Stimulated activated CD4-positive, alpha-beta T cell treated with anti-CD3 and anti-CD28 coated beads, Interleukin-1b, Interleukin-23, amount 100 ng/mL, for 4 hours (primary cell): ENCODE measurements around the gene DLEC1.

Experiments
- DNase-seq, 2 donors: peaks; one replicate each; pipeline ENCODE4 v3.0.0-alpha.2; 2020; ENCODE audit warnings: low read depth in 2 of 2

The DLEC1 gene

DNA sequence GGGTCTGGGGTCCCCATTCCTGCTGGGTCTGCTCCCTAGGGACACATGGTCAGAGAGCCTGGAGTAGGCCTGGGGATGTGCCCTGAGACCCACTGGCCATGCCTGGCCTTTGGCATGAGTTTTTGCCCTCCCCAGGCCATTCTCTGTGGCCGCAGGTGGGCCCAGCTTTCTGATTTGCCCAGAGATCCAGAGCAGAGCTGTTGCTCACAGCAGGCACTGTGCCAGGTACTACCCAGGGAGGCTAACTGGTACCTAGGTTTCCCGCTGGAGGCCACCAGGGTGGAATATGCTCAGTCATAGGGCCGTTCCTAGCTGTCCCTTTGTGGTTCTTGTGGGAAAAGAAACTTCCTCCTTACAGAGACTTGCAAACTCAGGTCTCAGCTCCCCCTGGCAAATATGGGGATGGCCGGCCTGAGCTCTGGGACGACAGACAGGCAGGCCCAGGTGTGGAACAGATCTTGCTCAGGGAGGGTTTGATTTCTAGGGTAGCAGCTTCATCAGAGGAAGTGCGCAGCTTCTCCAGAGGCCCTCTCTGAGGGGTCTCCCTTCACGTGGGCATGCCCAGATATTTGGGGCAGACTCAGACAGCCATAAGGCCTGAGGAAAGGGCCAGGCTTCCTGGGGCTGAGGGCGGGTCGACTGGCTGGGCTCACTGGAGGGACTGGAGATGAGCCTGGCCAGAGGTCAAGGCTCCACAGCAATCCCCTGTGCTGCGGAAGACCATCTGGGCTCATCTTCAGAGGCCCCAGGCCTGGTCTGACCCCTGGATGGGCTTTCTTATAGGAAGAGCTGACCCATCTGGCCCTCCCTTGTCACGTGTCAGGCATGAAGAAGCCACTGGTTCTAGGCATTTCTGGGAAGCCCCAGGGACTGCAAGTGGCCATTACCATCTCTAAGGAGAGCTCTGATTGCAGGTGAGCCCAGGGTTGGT is 69.9 kb downstream of the DLEC1 start:
- DNase-seq: no peak

DNA sequence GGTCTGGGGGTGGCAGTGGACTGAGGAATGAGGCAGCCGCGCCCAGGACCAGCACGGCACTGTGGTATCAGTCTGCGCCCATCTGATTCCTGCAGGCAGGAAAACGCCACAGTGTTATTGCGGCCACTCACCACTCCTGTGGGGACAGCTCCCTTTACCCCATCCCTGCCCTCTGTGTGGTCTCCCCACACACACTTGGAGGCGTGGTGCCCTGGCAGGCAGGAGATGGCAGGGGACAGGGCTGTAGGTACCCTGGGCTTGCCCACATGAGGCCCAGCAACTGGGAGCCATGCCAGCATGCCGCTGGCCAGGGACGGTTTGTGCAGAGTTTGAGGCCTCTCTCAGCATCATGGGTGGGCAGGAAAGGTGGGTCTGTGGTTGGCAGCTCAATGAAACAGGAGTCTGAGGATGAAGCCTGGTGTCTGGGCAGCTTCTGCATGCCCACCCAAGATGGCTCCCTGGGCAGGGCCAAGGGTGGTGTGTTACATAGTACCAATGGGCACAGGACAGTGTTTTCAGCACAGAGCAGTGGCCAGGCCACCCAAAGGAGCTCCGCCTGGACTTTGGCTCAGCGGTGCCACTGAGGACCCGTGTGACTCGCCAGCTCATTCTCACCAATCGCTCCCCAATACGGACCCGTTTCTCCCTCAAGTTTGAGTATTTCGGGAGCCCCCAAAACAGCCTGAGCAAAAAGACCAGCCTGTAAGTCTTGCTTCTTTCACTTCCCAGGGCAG is 70.7 kb downstream of the DLEC1 start:
- no peak for DNase-seq

- DNase-seq: no peak
Observed at GRCh38 chr3:38110314-38111050, 71.5 kb downstream of the DLEC1 start.

- no peak for DNase-seq
Observed at GRCh38 chr3:38111201-38111600, 72.2 kb downstream of the DLEC1 start.

DNA sequence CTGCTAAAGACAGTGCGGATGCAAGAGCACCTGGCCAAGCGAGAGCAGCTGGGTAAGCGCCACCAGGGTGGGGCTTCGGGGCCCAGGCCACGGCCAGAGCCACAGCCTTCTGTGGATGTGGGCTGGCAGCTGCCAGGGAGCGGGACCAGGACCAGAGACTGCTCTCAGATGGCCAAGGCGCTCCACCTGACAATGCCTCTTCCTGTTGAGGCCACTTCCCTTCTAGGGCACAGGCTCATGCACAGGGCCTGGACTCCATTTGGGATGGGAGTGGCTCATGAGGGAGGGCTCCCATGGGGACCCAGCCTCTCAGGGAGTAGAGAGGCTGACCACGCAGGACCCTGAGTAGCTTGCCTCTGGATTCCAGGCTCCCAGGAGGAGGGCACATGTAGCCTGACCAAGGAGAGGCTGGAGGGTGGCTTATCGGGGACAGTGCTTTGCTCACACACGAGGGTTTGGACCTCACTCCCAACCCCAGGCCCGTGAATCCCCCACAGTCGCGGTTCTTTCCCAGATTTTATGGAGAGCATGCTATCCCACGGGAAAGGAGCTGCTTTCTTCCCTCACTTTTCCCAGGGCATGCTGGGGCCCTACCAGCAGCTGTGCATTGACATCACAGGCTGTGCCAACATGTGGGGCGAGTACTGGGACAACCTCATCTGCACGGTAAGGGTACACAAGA is 72.8 kb downstream of the DLEC1 start:
- DNase-seq: no peak

DNA sequence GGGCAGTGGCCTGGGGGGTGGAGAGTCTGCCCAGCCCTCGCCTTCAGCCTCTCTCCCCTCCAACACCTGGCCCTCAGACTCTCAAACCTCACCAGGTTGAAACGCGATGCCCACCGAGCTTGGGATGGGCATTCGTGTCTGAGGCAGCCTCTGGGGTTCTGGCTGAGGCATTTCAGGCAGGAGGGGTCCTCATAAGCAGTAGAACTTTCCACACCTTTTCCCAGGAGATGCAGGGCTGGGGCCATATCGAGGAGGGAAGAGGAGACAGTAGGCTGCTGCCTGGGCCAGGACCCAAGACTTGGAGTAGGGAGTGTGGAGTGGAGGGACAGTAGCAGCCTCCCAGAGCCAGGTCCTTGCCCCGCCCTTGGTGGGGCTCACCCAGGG is 73.4 kb downstream of the DLEC1 start:
- no peak for DNase-seq

- no peak for DNase-seq
Observed at GRCh38 chr3:38114052-38114874, 75.3 kb downstream of the DLEC1 start.

GRCh38 chr3:38114875-38115644 is 76.1 kb downstream of the DLEC1 start:
- DNase-seq: no peak

DNA sequence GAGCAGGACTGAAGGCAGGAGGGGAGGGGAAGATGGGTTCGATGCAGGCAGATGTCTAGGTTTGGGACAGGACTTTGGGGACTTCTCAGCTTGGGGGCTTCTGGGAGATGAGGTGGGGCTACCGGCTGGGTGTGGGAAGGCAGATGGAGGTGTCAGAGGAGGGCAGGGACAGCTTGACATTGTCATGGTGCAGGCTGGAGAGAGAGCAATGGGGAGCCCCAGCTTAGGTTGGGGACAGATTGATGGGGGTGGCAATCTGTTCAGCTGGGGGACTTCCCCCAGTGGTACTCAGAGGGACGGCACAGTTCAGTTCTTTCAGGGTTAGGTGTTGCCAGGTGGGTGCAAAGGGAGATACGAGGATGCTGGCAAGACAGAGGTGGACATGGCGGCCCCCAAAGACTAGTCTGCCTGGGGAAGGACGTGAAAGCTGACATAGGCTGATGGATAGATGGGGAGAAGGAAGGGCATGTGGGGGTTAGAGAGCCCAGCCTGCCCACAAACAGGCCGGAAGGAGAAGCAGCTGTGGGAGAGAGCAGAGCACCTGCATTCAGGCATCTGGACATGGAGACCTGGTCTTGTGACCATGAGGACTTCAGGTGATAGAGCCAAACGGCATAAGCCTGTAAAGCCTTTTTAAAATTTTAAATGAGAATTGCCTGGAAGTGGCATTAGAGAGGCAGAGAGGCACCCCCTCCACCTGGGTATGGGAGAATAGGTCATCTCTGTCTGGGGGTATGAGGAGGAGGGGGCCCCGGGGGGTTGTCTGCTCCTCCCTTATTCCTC is 76.8 kb downstream of the DLEC1 start:
- no peak for DNase-seq

DNA sequence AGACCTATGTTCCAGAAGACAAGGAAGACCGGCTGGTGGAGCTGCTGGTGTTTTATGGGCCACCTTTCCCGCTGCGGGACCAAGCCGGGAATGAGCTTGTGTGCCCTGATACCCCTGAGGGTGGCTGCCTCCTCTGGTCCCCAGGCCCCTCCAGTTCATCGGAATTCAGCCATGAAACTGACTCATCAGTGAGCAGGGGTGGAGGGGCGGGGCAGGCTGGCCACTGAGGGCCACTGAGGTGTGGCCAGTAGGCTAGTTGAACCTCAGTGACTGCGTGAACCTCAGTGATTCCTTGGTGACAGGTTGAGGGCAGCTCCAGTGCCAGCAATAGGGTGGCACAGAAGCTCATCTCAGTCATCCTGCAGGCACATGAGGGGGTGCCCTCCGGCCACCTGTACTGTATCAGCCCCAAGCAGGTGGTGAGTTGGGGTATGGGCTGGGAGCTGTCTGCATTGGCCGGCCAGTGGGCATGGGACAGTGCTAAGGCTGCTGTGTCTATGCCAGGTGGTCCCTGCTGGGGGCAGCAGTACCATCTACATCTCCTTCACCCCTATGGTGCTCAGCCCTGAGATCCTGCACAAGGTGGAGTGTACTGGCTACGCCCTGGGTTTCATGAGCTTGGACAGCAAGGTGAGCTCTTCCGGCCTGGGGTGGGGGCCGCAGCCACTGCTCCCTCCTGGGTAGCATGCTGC is 77.6 kb downstream of the DLEC1 start:
- no peak for DNase-seq

GRCh38 chr3:38117163-38117716 is 78.2 kb downstream of the DLEC1 start:
- DNase-seq: no peak

DNA sequence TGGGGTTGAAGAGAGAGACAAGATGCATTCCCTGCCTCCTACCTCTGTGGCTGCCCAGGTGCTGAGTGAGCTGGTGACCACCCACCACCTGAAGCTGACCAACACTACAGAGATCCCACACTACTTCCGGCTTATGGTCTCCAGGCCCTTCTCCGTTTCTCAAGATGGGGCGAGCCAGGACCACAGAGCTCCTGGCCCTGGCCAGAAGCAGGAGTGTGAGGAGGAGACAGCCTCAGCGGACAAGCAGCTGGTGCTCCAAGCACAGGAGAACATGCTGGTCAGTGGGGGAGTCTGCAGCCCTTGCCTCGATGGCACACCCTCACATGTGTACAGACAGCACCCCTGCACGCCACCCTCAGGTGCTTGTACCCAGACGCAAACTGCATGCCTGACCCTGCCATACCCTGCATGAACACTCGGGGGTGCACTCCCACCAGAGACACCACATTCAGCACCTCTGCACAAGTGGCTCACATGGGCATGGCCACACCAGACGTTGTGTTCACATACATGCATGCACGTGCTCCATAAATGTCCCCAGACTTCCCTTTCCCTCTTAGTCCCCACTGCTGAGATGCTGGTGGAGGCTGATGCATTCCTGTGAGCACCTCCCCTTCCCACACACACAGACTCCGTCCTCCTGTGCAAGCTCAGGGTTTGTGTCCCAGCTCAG is 78.9 kb downstream of the DLEC1 start:
- DNase-seq: peak; percentile 60 to 62

GRCh38 chr3:38118421-38119247 is 79.6 kb downstream of the DLEC1 start:
- no peak for DNase-seq

- DNase-seq: no peak
Observed at GRCh38 chr3:38119248-38119544, 80.2 kb downstream of the DLEC1 start.

DNA sequence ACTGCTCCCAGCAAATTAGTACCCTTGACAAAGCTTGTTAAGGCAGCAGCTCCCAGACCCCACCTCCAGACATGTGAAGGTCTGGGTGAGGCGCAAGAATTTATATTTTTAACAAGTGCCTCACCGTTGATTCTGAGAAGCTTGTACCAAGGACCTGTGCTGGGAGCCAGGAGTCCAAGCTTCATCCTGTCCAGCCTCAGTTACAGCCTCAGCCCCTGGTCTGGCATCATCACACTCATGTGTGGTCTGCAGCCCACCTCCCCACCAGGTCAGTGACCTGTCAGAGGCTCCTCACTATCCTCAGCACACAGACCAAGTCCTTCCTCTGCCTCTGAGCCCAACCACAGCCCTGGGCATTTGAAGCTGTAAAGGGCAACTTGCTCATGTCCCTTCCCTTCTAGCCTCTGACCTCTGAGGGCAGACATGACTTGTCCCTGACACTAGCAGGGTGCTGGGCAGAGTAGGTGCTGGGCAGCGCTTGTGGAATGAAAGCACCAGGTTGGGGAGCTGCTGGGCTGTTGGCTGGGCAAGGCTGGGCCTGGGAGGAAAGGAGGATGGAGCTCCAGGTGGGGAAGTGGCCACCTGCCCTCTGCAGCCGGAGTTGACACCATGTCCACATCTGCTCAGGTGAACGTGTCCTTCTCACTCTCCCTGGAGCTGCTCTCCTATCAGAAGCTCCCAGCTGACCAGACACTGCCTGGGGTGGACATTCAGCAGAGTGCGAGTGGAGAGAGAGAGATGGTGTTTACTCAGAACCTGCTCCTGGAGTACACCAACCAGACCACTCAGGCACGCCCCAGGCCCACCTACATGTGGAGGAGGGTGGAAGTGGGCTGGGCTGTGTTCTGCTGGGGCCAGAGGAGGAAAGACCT is 81.0 kb downstream of the DLEC1 start:
- DNase-seq: no peak
